ENCODE results near the gene CD28. TPM values are rescaled to one million over a fixed set of nuclear protein-coding genes. Genes with fewer than 3 reads are reported as not detected.
"Not testable (repeated sequence)": the region's sequence is repeated elsewhere in the genome, so short reads cannot be mapped to it uniquely, and the experiment has no call there.

CD28 gene
- total and polyA plus RNA-seq, 2 experiments from 2014 or later = not detected

DNA sequence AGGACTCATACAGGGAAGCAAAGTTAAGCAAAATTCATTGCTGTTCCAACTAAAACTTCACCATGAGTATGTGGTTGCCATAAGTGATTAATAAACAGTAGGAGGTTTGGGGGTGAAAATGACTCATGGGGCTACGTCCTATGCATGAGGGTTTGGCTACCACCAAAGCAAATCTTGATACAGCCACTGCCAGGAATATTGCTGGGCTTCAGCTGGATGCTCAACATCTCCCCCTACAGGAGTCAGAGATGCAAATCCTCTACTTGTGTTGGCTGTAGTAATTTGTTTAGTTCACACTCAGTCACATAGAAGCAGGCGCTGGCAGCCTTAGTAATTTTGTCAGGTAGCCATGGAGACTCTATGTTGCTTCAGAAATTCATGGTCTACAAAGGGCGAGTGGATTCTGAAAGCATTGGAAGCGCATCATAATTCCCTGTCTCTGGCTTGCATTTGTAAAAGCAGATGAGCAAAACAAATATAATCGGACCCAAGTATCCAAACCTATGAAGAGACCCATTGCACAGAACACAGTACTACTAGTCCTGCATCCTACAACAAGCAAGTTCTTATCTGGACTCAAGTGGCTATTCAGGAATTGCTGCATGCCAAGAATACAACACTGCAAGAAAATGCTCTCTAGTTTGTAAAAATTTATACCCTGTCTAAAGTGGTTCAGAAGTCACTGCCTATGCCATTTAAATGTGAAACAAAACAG, 76.0 kb downstream of the CD28 start:
- Histone ChIP-seq H3K4me1 (ENCODE audit: low read depth) (peaks cover 4% of the 10 kb centered on the region), H3K9me3 (ENCODE audit: low read depth) (no peaks in the 10 kb centered on the region), H3K36me3 (no peaks in the 10 kb centered on the region), H3K4me3 (no peak overlapping the region), H3K27ac (no peak overlapping the region), H3K27me3 (no peaks in the 10 kb centered on the region)
- TF ChIP-seq, protein P1, sequence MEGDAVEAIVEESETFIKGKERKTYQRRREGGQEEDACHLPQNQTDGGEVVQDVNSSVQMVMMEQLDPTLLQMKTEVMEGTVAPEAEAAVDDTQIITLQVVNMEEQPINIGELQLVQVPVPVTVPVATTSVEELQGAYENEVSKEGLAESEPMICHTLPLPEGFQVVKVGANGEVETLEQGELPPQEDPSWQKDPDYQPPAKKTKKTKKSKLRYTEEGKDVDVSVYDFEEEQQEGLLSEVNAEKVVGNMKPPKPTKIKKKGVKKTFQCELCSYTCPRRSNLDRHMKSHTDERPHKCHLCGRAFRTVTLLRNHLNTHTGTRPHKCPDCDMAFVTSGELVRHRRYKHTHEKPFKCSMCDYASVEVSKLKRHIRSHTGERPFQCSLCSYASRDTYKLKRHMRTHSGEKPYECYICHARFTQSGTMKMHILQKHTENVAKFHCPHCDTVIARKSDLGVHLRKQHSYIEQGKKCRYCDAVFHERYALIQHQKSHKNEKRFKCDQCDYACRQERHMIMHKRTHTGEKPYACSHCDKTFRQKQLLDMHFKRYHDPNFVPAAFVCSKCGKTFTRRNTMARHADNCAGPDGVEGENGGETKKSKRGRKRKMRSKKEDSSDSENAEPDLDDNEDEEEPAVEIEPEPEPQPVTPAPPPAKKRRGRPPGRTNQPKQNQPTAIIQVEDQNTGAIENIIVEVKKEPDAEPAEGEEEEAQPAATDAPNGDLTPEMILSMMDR (IDR thresholded peaks at IDR 0.05; ENCODE audit: low read depth, low read length) = peak; percentile 90
- peak; percentile 63 to 98 for DNase-seq (ENCODE audit: low read depth in 1 of 2, low spot score in 1 of 2)

DNA sequence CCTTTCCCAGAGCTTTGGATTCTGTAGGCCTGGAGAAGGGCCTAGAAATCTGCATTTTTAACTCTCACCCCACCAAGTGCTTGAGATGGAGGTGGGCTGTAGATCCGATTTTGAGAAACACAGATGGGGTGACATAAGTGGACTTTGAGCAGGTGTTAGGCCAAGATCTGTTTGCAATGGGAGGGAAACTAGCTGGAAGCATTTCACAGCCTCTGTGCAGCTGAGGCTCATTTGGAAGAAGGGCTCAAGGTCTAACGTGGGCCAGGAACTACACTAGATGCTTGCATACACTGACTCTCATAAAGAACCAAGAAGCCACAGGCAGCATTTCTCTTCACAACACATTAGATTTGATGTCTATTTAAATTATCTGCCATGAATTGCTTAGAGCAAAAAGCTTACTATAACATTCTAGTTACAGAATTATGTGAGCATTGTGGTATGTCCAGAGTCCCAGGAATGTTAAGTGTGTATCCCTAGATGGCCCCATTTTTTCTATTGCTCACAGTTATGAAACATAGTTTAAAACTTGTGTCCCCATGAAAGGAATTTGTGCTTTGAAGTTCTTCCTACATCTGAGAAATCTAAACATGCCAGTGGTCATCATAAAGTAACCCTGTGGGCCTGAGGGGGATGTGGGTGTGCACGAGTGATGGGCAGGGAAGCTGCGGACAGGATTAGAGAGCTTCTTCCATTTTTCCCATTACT, 77.2 kb downstream of the CD28 start:
- peaks cover 4% of the 10 kb centered on the region for H3K4me1 ChIP-seq (ENCODE audit: low read depth)
- TF ChIP-seq, protein P1 (IDR thresholded peaks at IDR 0.05; ENCODE audit: low read depth, low read length) = no peak
- no peaks in the 10 kb centered on the region for H3K36me3 ChIP-seq
- no peaks in the 10 kb centered on the region for H3K27me3 ChIP-seq
- no peaks in the 10 kb centered on the region for H3K9me3 ChIP-seq (ENCODE audit: low read depth)
- no peak overlapping the region for H3K4me3 ChIP-seq
- H3K27ac ChIP-seq = peak overlapping the region; percentile 30
- peak; percentile 15 to 68 for DNase-seq (ENCODE audit: low read depth in 1 of 2, low spot score in 1 of 2)

GRCh38 chr2:203784710-203785270, 78.4 kb downstream of the CD28 start:
- H3K9me3 ChIP-seq (ENCODE audit: low read depth); DNase-seq (ENCODE audit: low read depth in 1 of 2, low spot score in 1 of 2); H3K4me1 ChIP-seq (ENCODE audit: low read depth): not testable (repeated sequence)

GRCh38 chr2:203785391-203786110, 79.1 kb downstream of the CD28 start:
- not testable (repeated sequence) for H3K4me3 ChIP-seq; H3K27me3 ChIP-seq; H3K36me3 ChIP-seq; DNase-seq (ENCODE audit: low read depth in 1 of 2, low spot score in 1 of 2); H3K27ac ChIP-seq; H3K4me1 ChIP-seq (ENCODE audit: low read depth); H3K9me3 ChIP-seq (ENCODE audit: low read depth)

More at GRCh38 chr2:203784710-203785270, 78.4 kb downstream of the CD28 start:
- H3K4me3 ChIP-seq, H3K27ac ChIP-seq, H3K27me3 ChIP-seq, H3K36me3 ChIP-seq: not testable (repeated sequence)

DNA sequence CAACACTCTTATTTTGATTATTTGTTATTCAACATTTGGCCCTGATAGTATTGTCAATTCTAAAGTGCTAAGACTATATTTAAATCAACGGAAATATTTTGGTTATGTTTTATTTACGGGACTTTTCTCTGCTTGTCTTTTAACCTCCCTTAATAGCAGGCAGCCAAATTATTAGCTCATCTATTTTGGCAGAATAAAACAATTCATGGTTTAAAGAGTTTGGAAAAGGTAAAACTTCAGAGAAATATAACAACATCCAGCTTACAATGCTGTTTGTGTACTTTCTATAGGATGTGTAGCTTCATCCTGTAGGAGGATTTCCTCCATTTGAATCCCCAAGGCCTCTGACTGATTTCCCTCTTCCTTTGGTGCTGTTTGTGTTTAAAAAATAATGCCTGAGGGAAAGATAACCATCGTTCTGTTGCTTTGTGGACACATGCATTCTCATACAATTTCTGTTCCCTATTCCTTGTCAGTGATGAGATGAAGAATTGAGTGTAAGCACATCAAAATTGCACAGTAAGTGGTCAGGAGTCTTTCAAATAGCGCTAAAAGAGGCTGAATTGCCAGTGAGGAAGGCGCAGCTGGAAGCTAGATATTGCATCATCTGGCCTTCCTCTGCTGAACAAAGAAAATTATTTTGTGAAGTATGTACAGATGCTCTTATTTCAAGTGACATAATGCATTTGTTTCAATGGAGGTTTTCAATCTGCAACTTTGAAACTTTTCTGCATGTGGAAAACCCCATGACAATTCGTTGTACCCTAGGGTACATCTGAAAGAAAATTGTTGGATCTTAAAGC, 80.3 kb downstream of the CD28 start:
- H3K4me3 ChIP-seq = no peak overlapping the region
- H3K36me3 ChIP-seq = no peaks in the 10 kb centered on the region
- H3K27me3 ChIP-seq = no peaks in the 10 kb centered on the region
- TF ChIP-seq, protein P1 (IDR thresholded peaks at IDR 0.05; ENCODE audit: low read depth, low read length) = no peak
- no peak overlapping the region for H3K27ac ChIP-seq
- peak in 1 of 2 donors; percentile 85 for DNase-seq (ENCODE audit: low read depth in 1 of 2, low spot score in 1 of 2)
- no peaks in the 10 kb centered on the region for H3K9me3 ChIP-seq (ENCODE audit: low read depth)
- H3K4me1 ChIP-seq (ENCODE audit: low read depth) = peaks cover 4% of the 10 kb centered on the region

- TF ChIP-seq, protein P1 (IDR thresholded peaks at IDR 0.05; ENCODE audit: low read depth, low read length) = no peak
- H3K4me1 ChIP-seq (ENCODE audit: low read depth) = peaks cover 4% of the 10 kb centered on the region
- no peaks in the 10 kb centered on the region for H3K36me3 ChIP-seq
- no peak for DNase-seq (ENCODE audit: low read depth in 1 of 2, low spot score in 1 of 2)
- no peak overlapping the region for H3K27ac ChIP-seq
- H3K9me3 ChIP-seq (ENCODE audit: low read depth) = no peaks in the 10 kb centered on the region
- no peaks in the 10 kb centered on the region for H3K27me3 ChIP-seq
- no peak overlapping the region for H3K4me3 ChIP-seq
Observed at GRCh38 chr2:203787979-203788378, 81.5 kb downstream of the CD28 start.
